ENCODE results near the gene ZW10.
"Not testable (repeated sequence)": the region's sequence is repeated elsewhere in the genome, so short reads cannot be mapped to it uniquely, and the experiment has no call there.

The ZW10 gene

GRCh38 chr11:113773416-113774173 is at the start of gene ZW10:
Gene ZW10, minus strand, starts transcription at chr11:113773692. Its CDS starts 26 bp downstream, at chr11:113773666.
- Histone ChIP-seq H3K4me1 (ENCODE audit: insufficient read depth, low read length) (no peaks in the 10 kb centered on the region), H3K36me3 (ENCODE audit: insufficient read depth, low read length) (peaks cover 2% of the 10 kb centered on the region; the same call in 1 of the 2 replicates), H3K9ac (ENCODE audit: low read depth, low read length) (peak within 1 kb of the TSS; percentile 96), H3K9me3 (ENCODE audit: control insufficient read depth, insufficient read depth, low read length) (no peaks in the 10 kb centered on the region)

GRCh38 chr11:113818426-113818825 is 44.9 kb upstream of the ZW10 start:
- Histone ChIP-seq H3K36me3 (ENCODE audit: insufficient read depth, low read length) (peaks cover 35% of the 10 kb centered on the region), H3K9me3 (ENCODE audit: control insufficient read depth, insufficient read depth, low read length) (no peaks in the 10 kb centered on the region), H3K4me1 (ENCODE audit: insufficient read depth, low read length) (no peaks in the 10 kb centered on the region), H3K9ac (ENCODE audit: low read depth, low read length) (no peak overlapping the region)

- Histone ChIP-seq H3K4me1 (ENCODE audit: insufficient read depth, low read length) (no peaks in the 10 kb centered on the region), H3K9me3 (ENCODE audit: control insufficient read depth, insufficient read depth, low read length) (no peaks in the 10 kb centered on the region), H3K36me3 (ENCODE audit: insufficient read depth, low read length) (peaks cover 30% of the 10 kb centered on the region), H3K9ac (ENCODE audit: low read depth, low read length) (no peak overlapping the region)
Observed at GRCh38 chr11:113817626-113818025, 44.1 kb upstream of the ZW10 start.

- peaks cover 31% of the 10 kb centered on the region for H3K36me3 ChIP-seq (ENCODE audit: insufficient read depth, low read length)
Observed at GRCh38 chr11:113817162-113817561, 43.7 kb upstream of the ZW10 start.

GRCh38 chr11:113814181-113814580 is 40.7 kb upstream of the ZW10 start:
- H3K36me3 ChIP-seq (ENCODE audit: insufficient read depth, low read length) = peaks cover 24% of the 10 kb centered on the region
- H3K9me3 ChIP-seq (ENCODE audit: control insufficient read depth, insufficient read depth, low read length) = no peaks in the 10 kb centered on the region
- no peak overlapping the region for H3K9ac ChIP-seq (ENCODE audit: low read depth, low read length)

More at GRCh38 chr11:113817162-113817561, 43.7 kb upstream of the ZW10 start:
- Histone ChIP-seq H3K4me1 (ENCODE audit: insufficient read depth, low read length) (no peaks in the 10 kb centered on the region), H3K9me3 (ENCODE audit: control insufficient read depth, insufficient read depth, low read length) (no peaks in the 10 kb centered on the region), H3K9ac (ENCODE audit: low read depth, low read length) (no peak overlapping the region)

GRCh38 chr11:113808931-113809330 is 35.4 kb upstream of the ZW10 start:
- Histone ChIP-seq H3K9me3 (ENCODE audit: control insufficient read depth, insufficient read depth, low read length) (no peaks in the 10 kb centered on the region), H3K4me1 (ENCODE audit: insufficient read depth, low read length) (no peaks in the 10 kb centered on the region), H3K36me3 (ENCODE audit: insufficient read depth, low read length) (peaks cover 44% of the 10 kb centered on the region), H3K9ac (ENCODE audit: low read depth, low read length) (no peak overlapping the region)

More at GRCh38 chr11:113814181-113814580, 40.7 kb upstream of the ZW10 start:
- H3K4me1 ChIP-seq (ENCODE audit: insufficient read depth, low read length) = no peaks in the 10 kb centered on the region

- Histone ChIP-seq H3K9ac (ENCODE audit: low read depth, low read length) (no peak overlapping the region), H3K4me1 (ENCODE audit: insufficient read depth, low read length) (no peaks in the 10 kb centered on the region), H3K9me3 (ENCODE audit: control insufficient read depth, insufficient read depth, low read length) (no peaks in the 10 kb centered on the region), H3K36me3 (ENCODE audit: insufficient read depth, low read length) (peaks cover 60% of the 10 kb centered on the region)
Observed at GRCh38 chr11:113806406-113806805, 32.9 kb upstream of the ZW10 start.

- peaks cover 65% of the 10 kb centered on the region for H3K36me3 ChIP-seq (ENCODE audit: insufficient read depth, low read length)
- no peak overlapping the region for H3K9ac ChIP-seq (ENCODE audit: low read depth, low read length)
- no peaks in the 10 kb centered on the region for H3K4me1 ChIP-seq (ENCODE audit: insufficient read depth, low read length)
- no peaks in the 10 kb centered on the region for H3K9me3 ChIP-seq (ENCODE audit: control insufficient read depth, insufficient read depth, low read length)
Observed at GRCh38 chr11:113805640-113806039, 32.1 kb upstream of the ZW10 start.

GRCh38 chr11:113802621-113803020 is 29.1 kb upstream of the ZW10 start:
- Histone ChIP-seq H3K9ac (ENCODE audit: low read depth, low read length) (no peak overlapping the region), H3K9me3 (ENCODE audit: control insufficient read depth, insufficient read depth, low read length) (no peaks in the 10 kb centered on the region), H3K4me1 (ENCODE audit: insufficient read depth, low read length) (no peaks in the 10 kb centered on the region), H3K36me3 (ENCODE audit: insufficient read depth, low read length) (peaks cover 59% of the 10 kb centered on the region)

- H3K36me3 ChIP-seq (ENCODE audit: insufficient read depth, low read length) = peaks cover 27% of the 10 kb centered on the region
- 0 out of 2 replicates have a peak, but pooled peaks cover 3% of the 10 kb centered on the region for H3K9me3 ChIP-seq (ENCODE audit: control insufficient read depth, insufficient read depth, low read length)
- H3K9ac ChIP-seq (ENCODE audit: low read depth, low read length) = no peak overlapping the region
- H3K4me1 ChIP-seq (ENCODE audit: insufficient read depth, low read length) = no peaks in the 10 kb centered on the region
Observed at GRCh38 chr11:113796663-113797259, 23.3 kb upstream of the ZW10 start.

GRCh38 chr11:113789675-113790320 is 16.3 kb upstream of the ZW10 start:
- Histone ChIP-seq H3K9ac (ENCODE audit: low read depth, low read length) (no peak overlapping the region), H3K9me3 (ENCODE audit: control insufficient read depth, insufficient read depth, low read length) (no peaks in the 10 kb centered on the region), H3K4me1 (ENCODE audit: insufficient read depth, low read length) (no peaks in the 10 kb centered on the region), H3K36me3 (ENCODE audit: insufficient read depth, low read length) (no peaks in the 10 kb centered on the region)

- not testable (repeated sequence) for H3K9me3 ChIP-seq (ENCODE audit: control insufficient read depth, insufficient read depth, low read length); H3K36me3 ChIP-seq (ENCODE audit: insufficient read depth, low read length); H3K9ac ChIP-seq (ENCODE audit: low read depth, low read length); H3K4me1 ChIP-seq (ENCODE audit: insufficient read depth, low read length)
Observed at GRCh38 chr11:113789016-113789415, 15.5 kb upstream of the ZW10 start.

GRCh38 chr11:113782134-113782533 is 8.6 kb upstream of the ZW10 start:
- Histone ChIP-seq H3K9ac (ENCODE audit: low read depth, low read length) (no peak overlapping the region), H3K36me3 (ENCODE audit: insufficient read depth, low read length) (no peaks in the 10 kb centered on the region), H3K9me3 (ENCODE audit: control insufficient read depth, insufficient read depth, low read length) (no peaks in the 10 kb centered on the region), H3K4me1 (ENCODE audit: insufficient read depth, low read length) (peaks cover 3% of the 10 kb centered on the region; the same call in 1 of the 2 replicates)

- Histone ChIP-seq H3K9me3 (ENCODE audit: control insufficient read depth, insufficient read depth, low read length) (no peaks in the 10 kb centered on the region), H3K9ac (ENCODE audit: low read depth, low read length) (no peak overlapping the region), H3K36me3 (ENCODE audit: insufficient read depth, low read length) (no peaks in the 10 kb centered on the region), H3K4me1 (ENCODE audit: insufficient read depth, low read length) (peaks cover 3% of the 10 kb centered on the region; the same call in 1 of the 2 replicates)
Observed at GRCh38 chr11:113781682-113782081, 8.2 kb upstream of the ZW10 start.

Data from ES-I3 (cell line).